GM12878 (cell line): Measurements from ENCODE around the gene TRIM4. TPM values are rescaled to one million over a fixed set of nuclear protein-coding genes. Genes with fewer than 3 reads are reported as not detected.
"Not testable (repeated sequence)": the region's sequence is repeated elsewhere in the genome, so short reads cannot be mapped to it uniquely, and the experiment has no call there.

Experiments
- ATAC-seq: fragments of 200-7000 bp; cut with Tn5 transposase; 3 replicates; pipeline ENCODE4 v1.9.1; 2020; ENCODE audit warnings: mild to moderate bottlenecking, moderate library complexity
- BruUV-seq: library from RNA; stranded (reverse); fragments of 400-500 nt; replicated peaks from 2 replicates; lab custom pipeline; 2021; lab: Mats Ljungman, UMichigan
- CTCF ChIA-PET: fragments of 300-600 bp; sonication (Branson Sonifier 250); formaldehyde crosslinking; extraction: SDS; loops from one replicate; lab custom pipeline; 2021; ENCODE audit warnings: inconsistent platforms; lab: Yijun Ruan, JAX
- POLR2A ChIA-PET: fragments of 350-600 bp; formaldehyde crosslinking; extraction: SDS; loops from one replicate; lab custom pipeline; 2021; ENCODE audit warnings: inconsistent platforms; lab: Charles Lee
- RAD21 ChIA-PET: fragments of 300-600 bp; sonication (Branson Sonifier 250); formaldehyde crosslinking; loops from one replicate; lab custom pipeline; 2023; ENCODE audit warnings: antibody characterized with exemption; ENCODE audit not compliant: unreplicated experiment; lab: Charles Lee
- SMC1A ChIA-PET: fragments of 300-600 bp; sonication (Branson Sonifier 250); formaldehyde crosslinking; loops from one replicate; lab custom pipeline; 2023; ENCODE audit not compliant: unreplicated experiment, uncharacterized antibody; lab: Charles Lee
- DNase-seq: peaks from one replicate; pipeline ENCODE4 v3.0.0-alpha.2; 2011; ENCODE audit warnings: low read depth, low spot score
- FAIRE-seq: peaks from 3 replicates; lab custom pipeline; 2011; peaks lifted over from hg19 to GRCh38; lab: Jason Lieb, UNC
- H2AFZ ChIP-seq: 2 replicates; pipeline ENCODE4 v1.6.0; 2011; ENCODE audit warnings: low read depth, low read length, control low read depth; ENCODE audit not compliant: control insufficient read depth
- H3K27ac ChIP-seq: 2 replicates; pipeline ENCODE4 v1.5.1; 2011; ENCODE audit warnings: control low read depth; ENCODE audit not compliant: control insufficient read depth, insufficient read depth
- H3K27me3 ChIP-seq, 2 experiments: replicated peaks in 1 of 2; 2 replicates each; pipeline versions ENCODE4 v1.6.0 to v1.6.1; 2011; ENCODE audit warnings: low read length in 1 of 2; ENCODE audit not compliant: control insufficient read depth in 2 of 2, insufficient read depth in 2 of 2
- H3K36me3 ChIP-seq, 2 experiments: 2 replicates each; pipeline ENCODE4 v1.5.1; 2011; ENCODE audit warnings: low read length in 1 of 2; ENCODE audit not compliant: control insufficient read depth in 2 of 2, insufficient read depth in 2 of 2
- H3K4me1 ChIP-seq: 2 replicates; pipeline ENCODE4 v1.6.1; 2011; ENCODE audit warnings: mild to moderate bottlenecking, low read length, moderate library complexity, mixed read lengths; ENCODE audit not compliant: control insufficient read depth, insufficient read depth
- H3K4me2 ChIP-seq: 2 replicates; pipeline ENCODE4 v1.6.0; 2011; ENCODE audit warnings: control low read depth; ENCODE audit not compliant: control insufficient read depth, insufficient read depth
- H3K4me3 ChIP-seq: fragments of 200-600 bp; sonication (generic); 2 replicates; pipeline ENCODE4 v1.5.1; 2016
- H3K79me2 ChIP-seq: 2 replicates; pipeline ENCODE4 v1.6.0; 2011; ENCODE audit warnings: low read length; ENCODE audit not compliant: control insufficient read depth, insufficient read depth
- H3K9ac ChIP-seq: 2 replicates; pipeline ENCODE4 v1.8.0; 2011; ENCODE audit warnings: low read length, control low read depth, mixed read lengths; ENCODE audit not compliant: control insufficient read depth, insufficient read depth
- H3K9me3 ChIP-seq: replicated peaks from 3 replicates; pipeline ENCODE4 v1.5.1; 2011; ENCODE audit warnings: mild to moderate bottlenecking, low read length; ENCODE audit not compliant: control insufficient read depth, insufficient read depth
- H4K20me1 ChIP-seq: 2 replicates; pipeline ENCODE4 v1.6.0; 2011; ENCODE audit not compliant: control insufficient read depth, insufficient read depth
- E2F8 ChIP-seq: fragments of 450-650 bp; IDR thresholded peaks from 2 replicates; pipeline ENCODE4 v1.6.1; 2018; ENCODE audit warnings: mild to moderate bottlenecking, low read depth, moderate library complexity; ENCODE audit not compliant: partially characterized antibody
- ETV6 ChIP-seq, 2 experiments: fragments of 450-650 bp in 1 of 2; IDR thresholded peaks in 1 of 2; conservative IDR thresholded peaks in 1 of 2; 2 replicates each; pipeline ENCODE4 v1.6.1; 2014; ENCODE audit warnings: antibody characterized with exemption in 1 of 2, borderline replicate concordance in 1 of 2, low read depth in 1 of 2, mild to moderate bottlenecking in 1 of 2, moderate library complexity in 1 of 2
- REST ChIP-seq: IDR thresholded peaks from 2 replicates; pipeline ENCODE4 v1.6.1; 2012; ENCODE audit warnings: mild to moderate bottlenecking, low read depth, low read length
- SREBF2 ChIP-seq: IDR thresholded peaks from 2 replicates; pipeline ENCODE4 v1.6.1; 2012; ENCODE audit warnings: mild to moderate bottlenecking, low read length
- ZBTB11 ChIP-seq: fragments of 450-650 bp; formaldehyde crosslinking; IDR thresholded peaks from 2 replicates; pipeline ENCODE4 v1.5.0; 2022; ENCODE audit warnings: mild to moderate bottlenecking, missing genetic modification characterization
- WGBS: methylation state at CpG from one replicate; pipeline ENCODE4 v1.1.6; 2016; ENCODE audit warnings: low lambda C conversion rate; ENCODE audit not compliant: insufficient replicate concordance, insufficient coverage; ENCODE audit errors: missing lambda C conversion rate; 5-methylcytosine and 5-hydroxymethylcytosine counted together
- in situ Hi-C: fragments of 300-500 bp; cut with MboI; formaldehyde crosslinking; loops from 9 replicates; pipeline ENCODE4 v1.14.3; 2018; ENCODE audit warnings: mixed read lengths
- intact Hi-C: fragments of 100-400 bp; cut with micrococcal nuclease; formaldehyde crosslinking; loops from one replicate; pipeline ENCODE4 v1.14.2; 2022; ENCODE audit not compliant: unreplicated experiment
- polyA plus RNA-seq, 11 experiments: library from polyadenylated mRNA; depleted of rRNA in 4 of 11; unstranded in 6 of 11; stranded (reverse) in 5 of 11; fragments of >200 nt; fragmentation: Nextera tagmentation in 4 of 11; fragmentation: Illumina TruSeq in 1 of 11; extraction: Ambion mirVana in 4 of 11; extraction: Trizol in 1 of 11; gene quantifications; 1 replicate in 1 of 11; 2 replicates in 10 of 11; pipeline versions ENCODE4 v1.2.1 to v1.2.3, GENCODE V29; 2011 to 2016; ENCODE audit warnings: inconsistent platforms in 2 of 11, missing spikeins in 2 of 11, low read depth in 1 of 11
- total RNA-seq, 4 experiments: library from RNA; depleted of rRNA in 3 of 4; stranded (reverse); fragments of >200 nt in 3 of 4; fragmentation: Illumina TruSeq in 1 of 4; extraction: Trizol in 1 of 4; gene quantifications; 2 replicates each; pipeline versions ENCODE4 v1.2.1 to v1.2.3, GENCODE V29; 2013 to 2021

TRIM4 gene
- total and polyA plus RNA-seq, 10 of the 15 experiments (the other 5 are each of a cell fraction or from before 2014, with no cell fraction given), result 4.8 to 21.8 (median 17.9) TPM

GRCh38 chr7:99935009-99935408, 15.7 kb upstream of the TRIM4 start:
- H3K27ac ChIP-seq, CTCF ChIA-PET, SMC1A ChIA-PET, POLR2A ChIA-PET, H3K27me3 ChIP-seq, H3K79me2 ChIP-seq, H3K4me3 ChIP-seq, H3K4me1 ChIP-seq, H3K9ac ChIP-seq, BruUV-seq, H3K4me2 ChIP-seq, intact Hi-C loops, FAIRE-seq, RAD21 ChIA-PET, DNase-seq, H4K20me1 ChIP-seq, H3K36me3 ChIP-seq, H3K9me3 ChIP-seq, ATAC-seq, H2AFZ ChIP-seq, in situ Hi-C loops: not testable (repeated sequence)
- 0% methylated on average over 4 of the region's 4 CpGs for WGBS

GRCh38 chr7:99930376-99930775, 11.0 kb upstream of the TRIM4 start:
- no peak for DNase-seq
- Histone ChIP-seq H3K4me1 (no peaks in the 10 kb centered on the region), H3K4me3 (no peak overlapping the region), H4K20me1 (no peaks in the 10 kb centered on the region), H3K9ac (no peak overlapping the region), H3K27ac (no peak overlapping the region), H3K36me3 (no peaks in the 10 kb centered on the region), H3K79me2 (no peaks in the 10 kb centered on the region), H3K4me2 (no peak overlapping the region), H3K9me3 (no peaks in the 10 kb centered on the region), H2AFZ (no peak overlapping the region), H3K27me3 (peaks cover 4 to 5% of the 10 kb centered on the region in 2 experiments; a peak in 3 of 4 replicates)
- ChIA-PET POLR2A (no interaction called here), SMC1A (interaction anchor here (1.4 kb wide), 1 partner anchor 17 kb away, joined by 4 read pairs; no protein-coding TSS in a partner anchor), CTCF (interaction anchor here (2.0 kb wide), 1 partner anchor 17 kb away, joined by 8 read pairs; no protein-coding TSS in a partner anchor), RAD21 (interaction anchor here (1.0 kb wide), 1 partner anchor 17 kb away, joined by 4 read pairs; no protein-coding TSS in a partner anchor)
- intact Hi-C loops (no loop called here), in situ Hi-C loops (no loop called here)
- FAIRE-seq, result no peak
- 29% methylated on average over 3 of the region's 3 CpGs for WGBS
- no peak for ATAC-seq
- BruUV-seq, result no TSS peak
- TF ChIP-seq E2F8 (no peak), ETV6 (conservative IDR thresholded peaks at IDR 0.05 in 1 of 2, IDR thresholded peaks at IDR 0.05 in 1 of 2; ENCODE audit: borderline replicate concordance in 1 of 2, low read depth in 1 of 2) (no peak), REST (no peak), ZBTB11 (CRISPR knock-in tag) (no peak), SREBF2 (no peak)
